ENCODE results near the gene PATJ.

- TF ChIP-seq POLR2AphosphoS5 (IDR thresholded peaks at IDR 0.05): no peak
- no peak for TF ChIP-seq CTCF (IDR thresholded peaks at IDR 0.05)
Measured at GRCh38 chr1:62198069-62198780, 455.9 kb downstream of the PATJ start.
